PC-9 (cell line): ENCODE results near the gene HNRNPC. TPM values are rescaled to one million over a fixed set of nuclear protein-coding genes. Genes with fewer than 3 reads are reported as not detected.

Experiments
- BruUV-seq: library from RNA; stranded (reverse); fragments of 400-500 nt; replicated peaks from 2 replicates; lab custom pipeline; 2021; lab: Mats Ljungman, UMichigan
- CTCF ChIA-PET: fragments of 300-600 bp; sonication (Branson Sonifier 250); formaldehyde crosslinking; loops from one replicate; lab custom pipeline; 2022; ENCODE audit warnings: antibody characterized with exemption; lab: Charles Lee
- POLR2A ChIA-PET: fragments of 300-600 bp; sonication (Branson Sonifier 250); formaldehyde crosslinking; loops from one replicate; lab custom pipeline; 2022; ENCODE audit warnings: antibody characterized with exemption; ENCODE audit not compliant: unreplicated experiment; lab: Charles Lee
- DNase-seq, 2 experiments: peaks; one replicate each; pipeline versions ENCODE4 v3.0.0 to v3.0.0-alpha.2; 2015 to 2022; ENCODE audit warnings: mixed read lengths in 1 of 2
- H2AFZ ChIP-seq: fragments of 200-600 bp; sonication (generic); 2 replicates; pipeline ENCODE4 v1.8.1; 2017; ENCODE audit warnings: antibody characterized with exemption
- H3F3A ChIP-seq: fragments of 200-600 bp; sonication (generic); 2 replicates; pipeline ENCODE4 v1.8.1; 2017; ENCODE audit warnings: antibody characterized with exemption, mild to moderate bottlenecking, low read depth; ENCODE audit not compliant: insufficient read depth
- H3K27ac ChIP-seq: fragments of 200-600 bp; sonication (generic); 2 replicates; pipeline ENCODE4 v1.6.1; 2016; ENCODE audit warnings: mixed run types
- H3K27me3 ChIP-seq: fragments of 200-600 bp; sonication (generic); 2 replicates; pipeline ENCODE4 v1.6.1; 2016; ENCODE audit warnings: low read depth, mixed run types; ENCODE audit not compliant: insufficient read depth
- H3K36me3 ChIP-seq: fragments of 200-600 bp; sonication (generic); 2 replicates; pipeline ENCODE4 v1.6.1; 2016; ENCODE audit warnings: low read depth, mixed run types
- H3K4me1 ChIP-seq: fragments of 200-600 bp; sonication (generic); replicated peaks from 2 replicates; pipeline ENCODE4 v1.6.1; 2016; ENCODE audit warnings: mixed run types; ENCODE audit not compliant: insufficient read depth
- H3K4me2 ChIP-seq: fragments of 200-600 bp; sonication (generic); 2 replicates; pipeline ENCODE4 v1.6.1; 2017; ENCODE audit warnings: mixed run types
- H3K4me3 ChIP-seq: fragments of 200-600 bp; sonication (generic); 2 replicates; pipeline ENCODE4 v1.6.1; 2016; ENCODE audit warnings: mixed run types
- H3K79me2 ChIP-seq: fragments of 200-600 bp; sonication (generic); 2 replicates; pipeline ENCODE4 v1.6.1; 2017; ENCODE audit warnings: low read depth, mixed run types
- H3K9me2 ChIP-seq: fragments of 200-600 bp; sonication (generic); 2 replicates; pipeline ENCODE4 v1.8.1; 2017; ENCODE audit warnings: mild to moderate bottlenecking; ENCODE audit not compliant: insufficient read depth
- H3K9me3 ChIP-seq: fragments of 200-600 bp; sonication (generic); 2 replicates; pipeline ENCODE4 v1.8.1; 2016; ENCODE audit warnings: low read depth; ENCODE audit not compliant: insufficient read depth
- H4K20me1 ChIP-seq: fragments of 200-600 bp; sonication (generic); 2 replicates; pipeline ENCODE4 v1.8.1; 2017; ENCODE audit not compliant: insufficient read depth
- CTCF ChIP-seq: fragments of 200-600 bp; sonication (generic); conservative IDR thresholded peaks from 2 replicates; pipeline ENCODE4 v1.6.1; 2017; ENCODE audit warnings: mixed run types, antibody characterized with exemption, mild to moderate bottlenecking, moderate library complexity
- EZH2 ChIP-seq: fragments of 200-600 bp; sonication (generic); IDR thresholded peaks from 2 replicates; pipeline ENCODE4 v1.8.0; 2017; ENCODE audit warnings: antibody characterized with exemption, low read depth
- intact Hi-C: fragments of 100-400 bp; cut with micrococcal nuclease; formaldehyde crosslinking; loops from one replicate; pipeline ENCODE4 v1.10.0; 2022; ENCODE audit not compliant: unreplicated experiment
- total RNA-seq: library from RNA; stranded (reverse); gene quantifications from 2 replicates; pipeline ENCODE4 v1.2.3, GENCODE V29; 2021

Gene HNRNPC
- total RNA-seq, 1 experiment from 2014 or later: 550 TPM

GRCh38 chr14:21233457-21234076 is 35.7 kb downstream of the HNRNPC start:
- peaks cover 83% of the 10 kb centered on the region for H3K36me3 ChIP-seq

GRCh38 chr14:21231020-21231652 is 38.1 kb downstream of the HNRNPC start:
- POLR2A ChIA-PET: interaction anchor here (0.6 kb wide), 2 partner anchors 25 to 489 kb away, joined by 3 to 10 read pairs; no protein-coding TSS in a partner anchor

More at GRCh38 chr14:21233457-21234076, 35.7 kb downstream of the HNRNPC start:
- H3K9me2 ChIP-seq: no peaks in the 10 kb centered on the region
- peaks cover 100% of the 10 kb centered on the region for H3K79me2 ChIP-seq
- H3K4me1 ChIP-seq: no peaks in the 10 kb centered on the region
- intact Hi-C loops: no loop called here
- no peak overlapping the region for H3K4me2 ChIP-seq
- H2AFZ ChIP-seq: no peak overlapping the region
- H3K27ac ChIP-seq: peak overlapping the region; percentile 20; the same call in 1 of the 2 replicates
- ChIA-PET CTCF (no interaction called here), POLR2A (no interaction called here)
- H3K4me3 ChIP-seq: no peak overlapping the region
- peaks cover 99% of the 10 kb centered on the region for H3F3A ChIP-seq
- no peaks in the 10 kb centered on the region for H3K27me3 ChIP-seq
- BruUV-seq: no TSS peak
- DNase-seq: no peak
- no peaks in the 10 kb centered on the region for H3K9me3 ChIP-seq
- TF ChIP-seq EZH2 (no peak), CTCF (no peak)
- H4K20me1 ChIP-seq: peaks cover 100% of the 10 kb centered on the region

DNA sequence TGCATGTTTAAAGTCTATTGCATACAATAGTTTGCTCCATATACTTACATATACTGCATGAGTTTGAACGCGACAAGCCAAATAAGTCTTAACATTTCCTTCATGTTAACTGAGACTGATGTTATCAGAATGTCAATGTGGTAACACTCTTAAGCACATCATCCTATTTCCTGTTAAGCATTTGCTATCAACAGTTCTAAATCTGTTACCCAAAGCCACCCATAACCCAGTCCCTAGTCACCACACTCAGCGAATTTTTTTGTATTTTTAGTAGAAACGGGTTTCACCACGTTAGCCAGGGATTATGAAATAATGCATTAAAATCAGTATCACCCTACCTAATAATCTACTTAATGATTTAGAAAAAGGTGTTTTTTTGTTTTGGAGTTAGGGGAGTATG is 39.4 kb downstream of the HNRNPC start:
- no peaks in the 10 kb centered on the region for H3K4me1 ChIP-seq
- no peak overlapping the region for H3K27ac ChIP-seq
- peaks cover 82% of the 10 kb centered on the region for H3K36me3 ChIP-seq
- peaks cover 98% of the 10 kb centered on the region for H3F3A ChIP-seq
- no peak overlapping the region for H3K4me3 ChIP-seq
- POLR2A ChIA-PET: no interaction called here
- H3K9me2 ChIP-seq: no peaks in the 10 kb centered on the region
- no TSS peak for BruUV-seq
- no peak for DNase-seq
- H3K79me2 ChIP-seq: peaks cover 100% of the 10 kb centered on the region
- peaks cover 100% of the 10 kb centered on the region for H4K20me1 ChIP-seq
- no peak overlapping the region for H3K4me2 ChIP-seq
- no peaks in the 10 kb centered on the region for H3K9me3 ChIP-seq
- CTCF ChIA-PET: no interaction called here
- no peaks in the 10 kb centered on the region for H3K27me3 ChIP-seq
- intact Hi-C loops: no loop called here
- TF ChIP-seq CTCF: no peak
- TF ChIP-seq EZH2: no peak
- H2AFZ ChIP-seq: no peak overlapping the region

More at GRCh38 chr14:21231020-21231652, 38.1 kb downstream of the HNRNPC start:
- DNase-seq: no peak
- no TSS peak for BruUV-seq
- Histone ChIP-seq H3K9me3 (no peaks in the 10 kb centered on the region), H3K4me1 (no peaks in the 10 kb centered on the region), H3K27ac (0 out of 2 replicates have a peak overlapping the region, but pooled peaks have one; percentile 18), H2AFZ (no peak overlapping the region), H3K36me3 (peaks cover 85% of the 10 kb centered on the region), H4K20me1 (peaks cover 100% of the 10 kb centered on the region), H3K4me2 (no peak overlapping the region), H3K9me2 (no peaks in the 10 kb centered on the region), H3K79me2 (peaks cover 100% of the 10 kb centered on the region), H3K27me3 (no peaks in the 10 kb centered on the region), H3F3A (peaks cover 98% of the 10 kb centered on the region), H3K4me3 (no peak overlapping the region)
- intact Hi-C loops: no loop called here
- CTCF ChIA-PET: no interaction called here
- TF ChIP-seq EZH2 (no peak), CTCF (no peak)
